Right ventricle myocardium superior (tissue), 1 donor: ENCODE data around the gene DNAH1. TPM values are rescaled to one million over a fixed set of nuclear protein-coding genes. Genes with fewer than 3 reads are reported as not detected.

Source experiments
- ATAC-seq: fragments of 200-7000 bp; cut with Tn5 transposase; one replicate; pipeline ENCODE4 v1.9.1; 2020; ENCODE audit warnings: mild to moderate bottlenecking; ENCODE audit not compliant: poor library complexity
- DNase-seq: peaks from one replicate; pipeline ENCODE4 v3.0.0-alpha.2; 2020
- intact Hi-C: fragments of 100-400 bp; cut with DNase I; formaldehyde crosslinking; loops from one replicate; pipeline ENCODE4 v1.11.2; 2022
- total RNA-seq: library from RNA; stranded (reverse); fragmentation: NEBNext Ultra II Directional; extraction: Animal tissue kit (Norgen Biotek cat#: 25700); gene quantifications from one replicate; pipeline ENCODE4 v1.2.1, GENCODE V29; 2021
- donor health status: DM: no; HTN: yes; CAD: no; lungs with severe emphysema.

The DNAH1 gene
- total RNA-seq, 1 donor from 2014 or later, result 1.9 TPM

GRCh38 chr3:52433996-52434479, 117.9 kb downstream of the DNAH1 start:
- DNase-seq (no peak), ATAC-seq (no peak)
- intact Hi-C loops, result no loop called here

- no peak for DNase-seq
Measured at GRCh38 chr3:52434491-52435115, 118.5 kb downstream of the DNAH1 start.

DNA sequence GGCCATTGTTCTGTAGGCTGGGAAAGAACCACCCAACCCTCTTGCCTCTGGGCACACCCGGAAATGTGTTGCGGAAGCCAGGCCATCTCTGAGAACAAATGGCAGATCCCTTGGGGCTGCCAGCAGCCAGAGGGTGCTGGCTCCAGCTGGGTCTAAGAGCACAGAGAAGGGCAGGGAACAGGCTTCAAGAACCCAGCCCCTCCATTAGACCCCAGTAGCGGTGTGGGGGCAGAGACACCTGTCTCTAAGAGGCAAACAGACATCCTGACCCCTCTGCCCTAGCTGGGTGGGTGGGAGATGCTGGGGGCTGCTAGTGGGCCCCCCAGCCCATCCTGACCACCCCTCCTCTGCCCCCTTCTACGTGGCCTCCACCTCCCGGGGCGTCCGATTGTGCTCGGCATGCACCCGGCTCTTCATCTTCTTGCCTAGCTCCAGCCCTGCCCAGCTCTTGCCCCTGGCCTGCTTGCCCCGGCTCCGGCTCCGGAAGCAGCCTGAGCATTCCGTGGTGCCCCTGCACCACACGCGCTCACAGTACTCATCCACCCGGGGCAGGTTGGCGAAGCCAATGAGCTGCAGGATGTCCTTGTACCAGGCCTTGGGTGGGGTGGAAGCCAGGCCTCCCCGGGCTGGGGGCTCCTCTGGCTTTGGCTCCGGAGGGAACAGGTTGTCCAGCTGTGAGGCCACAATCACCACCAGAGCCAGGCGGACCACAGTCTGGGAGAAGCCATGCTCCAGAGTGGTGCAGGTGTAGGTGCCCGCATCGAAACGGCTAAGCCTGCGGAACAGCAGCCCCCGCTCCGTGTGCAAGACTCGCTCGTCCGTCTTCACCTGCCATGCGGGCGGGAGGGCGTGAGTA, 119.4 kb downstream of the DNAH1 start:
- ATAC-seq (no peak), DNase-seq (no peak)
- intact Hi-C loops, result no loop called here

More at GRCh38 chr3:52434491-52435115, 118.5 kb downstream of the DNAH1 start:
- no peak for ATAC-seq
- intact Hi-C loops, result no loop called here

DNA sequence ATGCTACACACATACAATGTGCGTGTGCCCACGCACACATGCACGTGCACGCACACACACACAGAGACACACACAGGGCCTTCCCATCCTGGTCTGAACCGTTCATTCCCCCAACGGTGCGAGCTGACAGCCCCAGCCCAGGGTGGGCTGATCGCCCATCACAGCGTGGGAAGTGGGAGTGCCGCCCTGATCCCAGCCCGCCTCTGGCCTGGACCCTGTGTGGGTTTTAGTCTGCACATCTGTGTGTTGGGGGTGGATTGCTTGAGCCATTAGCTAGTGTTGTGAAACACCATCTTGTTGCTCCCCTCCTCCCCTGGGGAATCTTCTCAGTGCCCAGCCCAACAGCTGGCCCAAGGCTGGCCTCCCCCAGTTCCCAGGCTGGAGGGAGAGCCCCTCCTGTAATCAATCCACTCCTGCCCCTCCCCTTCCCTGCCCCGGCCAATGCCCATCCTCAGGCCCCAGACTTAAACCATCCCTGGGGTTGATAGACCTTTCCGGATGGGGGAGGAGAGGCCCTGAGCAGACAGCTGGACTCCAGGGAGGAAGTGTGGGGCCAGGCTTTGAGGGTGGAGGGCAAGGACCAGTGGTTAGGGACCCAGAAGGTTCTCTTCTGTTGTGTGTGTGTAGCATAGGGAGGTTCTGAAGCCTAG, 120.5 kb downstream of the DNAH1 start:
- ATAC-seq, result peak; percentile 40
- peak; percentile 68 for DNase-seq
- intact Hi-C loops, result no loop called here

DNA sequence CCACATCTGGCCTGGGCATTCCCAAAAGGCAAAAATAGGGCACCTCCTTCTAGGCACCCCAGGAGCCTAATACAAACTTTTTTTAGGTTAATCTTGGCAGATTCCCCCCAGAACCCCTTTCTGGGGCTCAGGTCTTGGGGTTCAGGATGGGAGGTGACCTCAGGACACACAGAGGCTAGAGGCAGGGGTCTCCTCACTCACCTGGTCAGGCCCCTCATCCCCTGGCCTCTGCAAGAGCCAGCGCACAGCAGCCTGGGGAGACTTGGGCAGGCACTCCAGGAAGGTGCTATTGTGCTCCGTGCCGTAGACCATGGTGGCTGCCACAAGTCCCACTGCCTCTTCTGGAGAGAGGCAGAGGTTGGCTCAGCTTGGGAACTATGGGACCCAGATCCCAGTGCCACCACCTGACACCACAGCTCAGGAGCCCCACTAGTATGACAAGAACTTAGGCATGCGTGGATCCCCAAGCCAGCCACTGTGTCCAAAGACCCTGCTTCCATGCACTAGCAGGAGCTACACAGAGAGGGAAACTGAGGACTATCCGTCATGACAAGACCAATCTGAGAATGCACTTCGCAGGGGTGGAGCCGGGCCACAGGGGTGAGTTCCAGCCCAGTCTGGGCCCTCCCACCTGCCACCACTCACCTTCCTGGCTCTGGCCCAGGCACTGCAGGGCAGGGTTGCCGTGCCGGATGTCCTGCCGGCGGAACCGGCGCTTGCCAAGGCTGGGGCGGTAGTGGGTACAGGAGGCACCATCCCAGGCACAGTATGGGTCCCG, 121.4 kb downstream of the DNAH1 start:
- ATAC-seq, result no peak
- intact Hi-C loops, result no loop called here
- no peak for DNase-seq

GRCh38 chr3:52438104-52438376, 121.9 kb downstream of the DNAH1 start:
- intact Hi-C loops, result no loop called here
- ATAC-seq, result no peak
- DNase-seq, result no peak

DNA sequence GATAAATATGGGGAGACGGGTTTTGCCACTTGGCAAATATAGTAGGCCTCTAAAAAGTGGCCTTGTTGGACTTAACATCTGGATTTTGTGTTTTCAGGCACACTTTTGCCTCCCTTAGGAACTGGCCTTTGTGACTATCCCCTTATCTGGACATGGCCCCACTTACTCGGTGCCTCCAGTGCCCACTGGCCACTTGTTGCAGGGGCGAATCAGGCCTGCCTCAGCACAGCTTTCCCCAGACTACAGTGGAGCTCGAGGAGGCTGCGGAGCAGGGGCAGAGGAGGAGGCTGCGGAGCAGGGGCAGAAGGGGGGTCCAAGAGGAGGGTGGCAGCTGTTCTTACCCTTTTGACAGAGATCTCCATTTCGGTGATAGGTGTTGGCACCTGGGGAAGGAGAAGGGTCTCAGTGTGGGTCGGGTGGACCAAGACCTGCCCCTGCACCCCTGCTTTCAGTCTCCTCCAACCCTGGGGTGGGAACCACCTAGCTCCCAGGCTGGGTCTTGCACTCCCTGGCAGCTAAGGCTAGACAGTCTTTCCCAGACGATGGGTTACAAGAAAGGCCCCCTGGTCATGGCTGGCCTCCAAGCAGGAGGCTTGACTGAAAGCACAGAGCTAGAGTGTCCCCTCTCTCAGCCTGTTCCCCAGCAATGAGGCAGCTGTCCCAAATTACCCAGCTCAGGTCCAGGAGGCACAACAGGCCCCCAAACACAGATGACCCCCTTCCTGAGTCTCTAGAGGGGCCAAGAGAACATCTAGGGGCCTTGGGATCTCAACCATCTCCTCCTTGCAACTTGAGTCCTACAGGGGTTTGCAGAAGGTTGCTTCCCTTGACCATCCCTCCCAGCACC, 122.7 kb downstream of the DNAH1 start:
- no peak for ATAC-seq
- intact Hi-C loops, result no loop called here
- DNase-seq, result no peak

GRCh38 chr3:52439426-52440248, 123.5 kb downstream of the DNAH1 start:
- intact Hi-C loops, result no loop called here
- DNase-seq (no peak), ATAC-seq (no peak)

- intact Hi-C loops, result no loop called here
- ATAC-seq (no peak), DNase-seq (no peak)
Measured at GRCh38 chr3:52440249-52440551, 124.1 kb downstream of the DNAH1 start.

DNA sequence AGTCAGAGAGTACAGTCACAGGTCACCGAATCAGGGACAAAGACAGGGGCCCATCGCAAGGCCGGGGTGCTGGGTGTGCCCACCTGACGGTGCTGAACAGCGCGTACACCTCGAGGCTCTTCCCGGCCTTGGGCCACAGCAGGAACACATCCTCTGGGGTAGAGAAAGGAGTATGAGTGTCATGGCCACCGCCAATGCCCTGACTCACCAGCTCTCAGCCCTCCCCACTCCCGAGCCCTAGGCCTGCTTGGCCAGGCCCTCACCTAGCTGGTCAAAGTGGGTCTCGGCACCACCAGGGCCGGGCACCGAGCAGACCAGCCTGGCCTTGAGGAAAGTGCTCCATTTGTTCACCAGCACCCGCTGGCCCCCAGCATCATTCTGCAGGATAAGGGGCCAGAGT, 124.6 kb downstream of the DNAH1 start:
- intact Hi-C loops, result no loop called here
- ATAC-seq (no peak), DNase-seq (no peak)

GRCh38 chr3:52441091-52441771, 125.1 kb downstream of the DNAH1 start:
- intact Hi-C loops, result no loop called here
- DNase-seq (no peak), ATAC-seq (no peak)

DNA sequence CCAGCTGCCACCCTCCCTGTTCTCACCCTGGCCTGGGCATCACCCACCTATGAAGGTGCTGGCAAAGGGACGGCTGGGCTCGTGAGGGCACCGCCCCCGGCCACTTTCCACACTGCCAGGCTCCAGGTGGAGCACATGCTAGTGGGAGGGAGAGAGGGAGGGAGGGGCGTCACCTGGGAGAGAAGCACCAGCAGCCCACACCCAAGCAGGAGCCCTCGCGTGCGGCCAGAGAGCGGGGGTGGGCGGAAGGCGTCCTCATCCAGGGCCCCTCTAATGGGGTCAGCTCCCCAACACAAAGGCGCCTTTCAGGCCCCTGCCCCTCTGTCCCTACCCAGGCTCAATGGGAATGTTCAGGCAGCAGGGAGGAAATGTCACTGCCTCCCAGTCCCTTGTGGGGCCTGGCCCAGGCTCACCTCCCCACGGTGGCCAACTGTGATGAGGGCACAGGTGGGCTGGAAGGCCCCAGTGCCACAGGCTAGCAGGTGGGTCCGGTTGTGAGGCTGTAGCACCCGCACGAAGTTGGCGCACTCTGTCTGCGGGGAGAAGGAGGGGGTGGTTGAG, 125.7 kb downstream of the DNAH1 start:
- intact Hi-C loops, result no loop called here
- DNase-seq (no peak), ATAC-seq (no peak)

GRCh38 chr3:52442409-52443267, 126.5 kb downstream of the DNAH1 start:
- ATAC-seq (no peak), DNase-seq (no peak)
- intact Hi-C loops, result no loop called here

DNA sequence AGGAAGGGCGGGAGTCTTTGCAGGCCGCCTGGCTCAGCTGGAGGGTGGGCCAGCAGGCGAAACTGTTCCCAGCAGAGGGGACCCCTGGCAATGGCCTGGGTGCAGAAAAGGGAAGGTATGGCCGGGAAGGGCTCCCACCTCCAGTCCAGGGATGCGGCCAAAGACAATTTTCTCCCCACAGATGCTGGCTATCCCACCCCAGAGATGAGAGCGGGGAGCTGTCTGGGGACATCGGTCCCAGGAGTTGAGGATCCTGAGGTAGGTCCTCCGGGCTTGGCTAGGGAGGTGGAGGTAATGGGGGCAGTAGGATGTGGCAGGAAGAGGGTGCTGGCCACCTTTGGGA, 127.1 kb downstream of the DNAH1 start:
- intact Hi-C loops, result no loop called here
- DNase-seq (no peak), ATAC-seq (no peak)

GRCh38 chr3:52443791-52444687, 127.9 kb downstream of the DNAH1 start:
- DNase-seq (no peak), ATAC-seq (no peak)
- intact Hi-C loops, result no loop called here
